SKM-1 (cell line): ENCODE results near the gene NEK6.

Experiments used
- DNase-seq: peaks from one replicate; lab custom pipeline; 2025; ENCODE audit not compliant: unreplicated experiment; lab: John Stamatoyannopoulos, UW

The NEK6 gene

GRCh38 chr9:124260769-124261603, 3.2 kb downstream of the NEK6 start:
- peak; percentile 87 for DNase-seq

- DNase-seq = no peak
These were observed 4.2 kb downstream of the NEK6 start for GRCh38 chr9:124261736-124262648.

- no peak for DNase-seq
These were observed 4.9 kb downstream of the NEK6 start for GRCh38 chr9:124262649-124262972.

- DNase-seq = no peak
These were observed 5.5 kb downstream of the NEK6 start for GRCh38 chr9:124263213-124263612.

- no peak for DNase-seq
These were observed 6.2 kb downstream of the NEK6 start for GRCh38 chr9:124263800-124264426.

- no peak for DNase-seq
These were observed 7.1 kb downstream of the NEK6 start for GRCh38 chr9:124264823-124265233.

- no peak for DNase-seq
These were observed 7.8 kb downstream of the NEK6 start for GRCh38 chr9:124265551-124265950.

- DNase-seq = no peak
These were observed 8.5 kb downstream of the NEK6 start for GRCh38 chr9:124266139-124266825.

- no peak for DNase-seq
These were observed 9.1 kb downstream of the NEK6 start for GRCh38 chr9:124266826-124267201.

- no peak for DNase-seq
These were observed 9.6 kb downstream of the NEK6 start for GRCh38 chr9:124267271-124267807.

GRCh38 chr9:124268248-124268647, 10.5 kb downstream of the NEK6 start:
- DNase-seq = no peak

- DNase-seq = no peak
These were observed 10.9 kb downstream of the NEK6 start for GRCh38 chr9:124268661-124269060.

- DNase-seq = no peak
These were observed 11.8 kb downstream of the NEK6 start for GRCh38 chr9:124269556-124269955.

- no peak for DNase-seq
These were observed 13.0 kb downstream of the NEK6 start for GRCh38 chr9:124270504-124271335.

- no peak for DNase-seq
These were observed 13.9 kb downstream of the NEK6 start for GRCh38 chr9:124271660-124272059.

GRCh38 chr9:124272118-124272517, 14.4 kb downstream of the NEK6 start:
- no peak for DNase-seq

GRCh38 chr9:124272979-124273378, 15.2 kb downstream of the NEK6 start:
- no peak for DNase-seq

- no peak for DNase-seq
These were observed 15.8 kb downstream of the NEK6 start for GRCh38 chr9:124273427-124274160.

- DNase-seq = no peak
These were observed 16.5 kb downstream of the NEK6 start for GRCh38 chr9:124274226-124274625.
